Psoas muscle (tissue), 8 donors: ENCODE data around the gene SH3RF3. TPM values are rescaled to one million over a fixed set of nuclear protein-coding genes. Genes with fewer than 3 reads are reported as not detected.

Experiments used
- ATAC-seq, 4 donors: fragments of 200-7000 bp; cut with Tn5 transposase; one replicate each; pipeline ENCODE4 v1.9.1; 2020; ENCODE audit warnings: moderate library complexity in 3 of 4, mild to moderate bottlenecking in 2 of 4
- DNase-seq, 2 donors: peaks; one replicate each; pipeline ENCODE4 v3.0.0-alpha.2; 2020
- H3K27ac ChIP-seq: fragments of 200-600 bp; one replicate; pipeline ENCODE4 v1.8.0; 2022
- H3K27me3 ChIP-seq, 3 donors: fragments of 200-600 bp in 1 of 3; one replicate each; pipeline versions ENCODE4 v1.6.1 to v1.8.0; 2013 to 2022; ENCODE audit warnings: low read length in 2 of 3, mild to moderate bottlenecking in 2 of 3, moderate library complexity in 1 of 3; ENCODE audit not compliant: insufficient read depth in 3 of 3
- H3K36me3 ChIP-seq, 2 donors: fragments of 200-600 bp in 1 of 2; one replicate each; pipeline versions ENCODE4 v1.6.1 to v1.8.0; 2013 to 2022; ENCODE audit warnings: low read depth in 1 of 2, mild to moderate bottlenecking in 1 of 2, moderate library complexity in 1 of 2; ENCODE audit not compliant: insufficient read depth in 1 of 2
- H3K4me1 ChIP-seq: fragments of 200-600 bp; one replicate; pipeline ENCODE4 v1.8.0; 2022
- H3K4me3 ChIP-seq: fragments of 200-600 bp; one replicate; pipeline ENCODE4 v1.8.0; 2022; ENCODE audit warnings: mild to moderate bottlenecking
- H3K9me3 ChIP-seq: fragments of 200-600 bp; one replicate; pipeline ENCODE4 v1.8.0; 2022
- WGBS, 3 donors: extraction: QIAGEN DNeasy Blood & Tissue Kit; methylation state at CpG; one replicate each; pipeline versions ENCODE4 v1.1.6 to v1.1.7; 2013; 5-methylcytosine and 5-hydroxymethylcytosine counted together
- intact Hi-C, 2 donors: fragments of 100-400 bp; cut with DNase I; formaldehyde crosslinking; loops; one replicate each; pipeline versions ENCODE4 v1.11.0 to v1.14.2; 2022
- polyA plus RNA-seq, 3 donors: library from polyadenylated mRNA; stranded (reverse); fragments of 200-250 nt; gene quantifications; one replicate each; pipeline ENCODE4 v1.2.3, GENCODE V29; 2013
- total RNA-seq, 4 donors: library from RNA; stranded (reverse); fragmentation: NEBNext Ultra II Directional in 2 of 4; extraction: Animal tissue kit (Norgen Biotek cat#: 25700) in 2 of 4; gene quantifications; one replicate each; pipeline versions ENCODE4 v1.2.1 to v1.2.4, GENCODE V29; 2021 to 2023
- TF ChIP-seq, protein P1 (sequence below): fragments of 200-600 bp; IDR thresholded peaks from one replicate; pipeline ENCODE4 v1.8.0; 2022; ENCODE audit warnings: antibody characterized with exemption
- donor health status: healthy with polysubstance abuse.
- donor health status: DM: no; HTN: no; CAD: no; lungs with moderate emphysema.
- donor health status: Bipolar disorder and iron deficiency.
- donor health status: healthy.
- donor health status: DM: yes; HTN: yes; CAD: no.
- donor health status: DM: no; HTN: no; CAD: no.
- donor health status: DM: no; HTN: no; CAD: no.
- donor health status: DM: yes; HTN: yes; CAD: no.

SH3RF3 gene
- total and polyA plus RNA-seq, 7 donors = 4.6 to 27.0 (median 9.0) TPM

DNA sequence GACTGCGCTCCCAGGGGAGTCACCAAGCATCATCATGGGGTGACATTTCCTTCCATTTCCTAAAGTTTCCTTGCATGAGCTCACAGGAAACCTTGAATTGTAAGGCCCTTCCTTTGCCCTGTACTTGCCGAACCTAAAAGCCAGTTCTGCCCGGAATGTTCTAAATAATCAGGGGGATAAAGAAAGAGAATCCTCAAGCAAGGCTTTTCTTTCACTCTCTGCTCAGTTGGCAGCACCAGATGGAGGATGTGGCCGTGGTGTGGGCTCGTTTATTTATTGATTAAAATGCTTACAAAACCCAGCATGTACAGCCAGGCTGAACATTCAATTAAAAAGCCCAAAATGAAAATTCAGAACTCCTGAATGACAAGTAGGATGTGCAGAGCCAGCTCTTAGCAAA is 170.5 kb downstream of the SH3RF3 start:
- DNase-seq (no peak), ATAC-seq (no peak)
- TF ChIP-seq, protein P1, sequence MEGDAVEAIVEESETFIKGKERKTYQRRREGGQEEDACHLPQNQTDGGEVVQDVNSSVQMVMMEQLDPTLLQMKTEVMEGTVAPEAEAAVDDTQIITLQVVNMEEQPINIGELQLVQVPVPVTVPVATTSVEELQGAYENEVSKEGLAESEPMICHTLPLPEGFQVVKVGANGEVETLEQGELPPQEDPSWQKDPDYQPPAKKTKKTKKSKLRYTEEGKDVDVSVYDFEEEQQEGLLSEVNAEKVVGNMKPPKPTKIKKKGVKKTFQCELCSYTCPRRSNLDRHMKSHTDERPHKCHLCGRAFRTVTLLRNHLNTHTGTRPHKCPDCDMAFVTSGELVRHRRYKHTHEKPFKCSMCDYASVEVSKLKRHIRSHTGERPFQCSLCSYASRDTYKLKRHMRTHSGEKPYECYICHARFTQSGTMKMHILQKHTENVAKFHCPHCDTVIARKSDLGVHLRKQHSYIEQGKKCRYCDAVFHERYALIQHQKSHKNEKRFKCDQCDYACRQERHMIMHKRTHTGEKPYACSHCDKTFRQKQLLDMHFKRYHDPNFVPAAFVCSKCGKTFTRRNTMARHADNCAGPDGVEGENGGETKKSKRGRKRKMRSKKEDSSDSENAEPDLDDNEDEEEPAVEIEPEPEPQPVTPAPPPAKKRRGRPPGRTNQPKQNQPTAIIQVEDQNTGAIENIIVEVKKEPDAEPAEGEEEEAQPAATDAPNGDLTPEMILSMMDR = no peak
- Histone ChIP-seq H3K4me3 (no peak overlapping the region), H3K27me3 (no peaks in the 10 kb centered on the region), H3K36me3 (no peaks in the 10 kb centered on the region), H3K4me1 (peaks cover 10% of the 10 kb centered on the region), H3K27ac (no peak overlapping the region), H3K9me3 (no peaks in the 10 kb centered on the region)
- intact Hi-C loops = loop anchor here in 1 of 2 donors (10.0 kb wide), 1 partner anchor 875 kb away; no protein-coding TSS in a partner anchor
- WGBS, 3 donors = 65 to 80% (median 76%) methylated on average over 5 of the region's 5 CpGs

DNA sequence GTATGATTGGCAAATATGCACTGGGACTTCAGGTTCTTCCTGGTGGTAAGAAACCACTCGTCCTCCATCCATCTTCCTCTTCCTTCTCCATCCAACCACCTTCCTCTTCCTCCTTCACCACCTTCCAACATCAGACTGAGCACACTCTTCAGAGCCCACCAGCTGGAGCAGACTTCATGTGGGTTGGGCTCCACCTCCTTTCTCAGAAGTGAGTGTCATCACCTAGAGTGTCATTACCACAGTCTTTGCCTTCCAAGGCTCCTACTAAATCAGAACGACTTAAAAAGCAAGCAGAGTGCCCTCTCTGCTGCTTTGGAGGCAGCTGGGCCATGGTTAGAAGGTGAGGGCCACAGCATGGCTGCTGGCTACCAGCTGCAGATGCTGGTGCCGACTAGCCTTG is 171.6 kb downstream of the SH3RF3 start:
- TF ChIP-seq, protein P1 = no peak
- 67 to 77% (median 70%) methylated on average over 3 of the region's 3 CpGs for WGBS, 3 donors
- H3K4me3 ChIP-seq = no peak overlapping the region
- no peaks in the 10 kb centered on the region for H3K36me3 ChIP-seq
- ATAC-seq = peak in 1 of 4 donors; percentile 18
- no peaks in the 10 kb centered on the region for H3K27me3 ChIP-seq
- intact Hi-C loops = no loop called here
- H3K4me1 ChIP-seq = peaks cover 10% of the 10 kb centered on the region
- H3K27ac ChIP-seq = no peak overlapping the region
- DNase-seq = no peak
- no peaks in the 10 kb centered on the region for H3K9me3 ChIP-seq

DNA sequence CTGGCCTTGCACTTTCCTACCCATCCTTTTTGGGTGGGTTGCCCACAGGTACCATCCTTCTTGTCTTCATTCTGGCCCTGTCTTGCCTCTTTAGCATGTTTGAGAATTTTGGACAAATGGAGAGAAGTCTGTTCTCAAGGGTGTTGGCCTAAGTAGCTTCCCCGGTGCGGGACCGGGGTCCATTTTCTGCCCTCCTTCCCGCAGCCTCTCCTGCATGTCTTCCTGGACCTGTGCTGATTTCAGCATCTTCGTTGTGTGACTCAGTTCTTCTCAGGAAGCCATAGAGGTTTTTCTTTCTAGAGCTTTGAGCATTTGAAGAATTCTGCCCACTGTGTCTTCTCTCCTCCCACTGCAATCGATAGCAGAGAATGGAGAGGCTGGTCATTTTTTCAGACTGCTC is 172.7 kb downstream of the SH3RF3 start:
- no peak overlapping the region for H3K27ac ChIP-seq
- H3K4me3 ChIP-seq = no peak overlapping the region
- TF ChIP-seq, protein P1 = no peak
- H3K9me3 ChIP-seq = no peaks in the 10 kb centered on the region
- no peaks in the 10 kb centered on the region for H3K27me3 ChIP-seq
- H3K4me1 ChIP-seq = peaks cover 10% of the 10 kb centered on the region
- ATAC-seq (no peak), DNase-seq (no peak)
- intact Hi-C loops = no loop called here
- WGBS, 3 donors = 93 to 98% (median 97%) methylated on average over 6 of the region's 6 CpGs
- no peaks in the 10 kb centered on the region for H3K36me3 ChIP-seq

DNA sequence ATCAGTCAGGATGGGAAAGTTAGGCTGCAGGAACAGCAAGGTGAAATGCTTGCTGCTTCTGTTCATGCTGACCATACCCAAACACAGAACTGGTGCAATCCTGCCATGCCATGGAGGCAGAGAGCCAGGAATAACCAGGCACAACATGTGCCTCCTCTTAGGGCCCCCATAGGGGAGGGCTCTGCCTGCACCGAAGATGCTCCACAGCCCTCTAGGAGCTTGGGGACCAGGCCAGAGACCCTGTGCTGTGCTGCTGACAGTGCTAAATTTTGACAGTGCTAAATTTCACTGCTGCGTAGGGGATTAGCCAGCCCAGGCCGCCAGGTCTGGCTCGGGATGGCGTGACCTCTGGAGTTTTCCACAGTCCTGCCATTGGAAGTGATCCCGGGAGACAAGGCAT is 173.3 kb downstream of the SH3RF3 start:
- no peak for DNase-seq
- H3K27ac ChIP-seq = no peak overlapping the region
- peaks cover 10% of the 10 kb centered on the region for H3K4me1 ChIP-seq
- peak in 3 of 4 donors; percentile 34 to 63 (median 57) for ATAC-seq
- H3K9me3 ChIP-seq = no peaks in the 10 kb centered on the region
- WGBS, 3 donors = 39 to 54% (median 43%) methylated on average over 6 of the region's 6 CpGs
- intact Hi-C loops = no loop called here
- no peaks in the 10 kb centered on the region for H3K36me3 ChIP-seq
- no peak overlapping the region for H3K4me3 ChIP-seq
- TF ChIP-seq, protein P1 = no peak
- H3K27me3 ChIP-seq = no peaks in the 10 kb centered on the region

DNA sequence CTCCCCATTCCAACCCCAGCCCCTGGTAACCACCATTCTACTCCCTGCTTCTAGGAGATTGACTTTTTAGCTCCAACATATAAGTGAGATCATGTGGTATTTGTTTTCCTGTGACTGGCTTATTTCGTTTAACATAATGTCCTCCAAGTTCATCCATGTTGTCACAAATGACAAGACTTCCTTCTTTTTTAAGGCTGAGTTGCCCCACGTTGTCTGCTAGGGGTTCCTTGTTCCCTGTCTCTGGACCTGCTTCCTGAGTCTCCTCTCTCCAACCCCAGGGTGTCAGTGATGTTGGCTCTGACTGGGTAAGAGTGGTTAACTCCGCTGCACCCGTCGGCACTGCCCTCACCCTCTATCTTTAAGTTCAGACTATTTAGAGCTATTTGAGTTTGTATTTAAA is 175.2 kb downstream of the SH3RF3 start:
- H3K27ac ChIP-seq = no peak overlapping the region
- H3K9me3 ChIP-seq = no peaks in the 10 kb centered on the region
- WGBS, 3 donors = 73 to 92% (median 78%) methylated on average over 5 of the region's 5 CpGs

More for the DNA sequence above, 175.2 kb downstream of the SH3RF3 start:
- ATAC-seq (no peak), DNase-seq (no peak)
- Histone ChIP-seq H3K27me3 (no peaks in the 10 kb centered on the region), H3K4me1 (peaks cover 10% of the 10 kb centered on the region), H3K36me3 (no peaks in the 10 kb centered on the region), H3K4me3 (no peak overlapping the region)
- intact Hi-C loops = no loop called here
- TF ChIP-seq, protein P1 = no peak
